GM18498 (cell line): ENCODE data around the gene PRKD2.

ENCODE experiments used
- ATAC-seq: cut with Tn5 transposase; IDR thresholded peaks from one replicate; pipeline ENCODE4 v1.9.1; 2021; ENCODE audit warnings: mild to moderate bottlenecking, moderate library complexity; ENCODE audit not compliant: unreplicated experiment

The PRKD2 gene

GRCh38 chr19:46665072-46665471, 51.8 kb downstream of the PRKD2 start:
- ATAC-seq: no peak

- ATAC-seq: no peak
Measured at GRCh38 chr19:46661735-46662592, 55.0 kb downstream of the PRKD2 start.

- ATAC-seq: peak; percentile 93
Measured at GRCh38 chr19:46661020-46661731, 55.7 kb downstream of the PRKD2 start, which contains the start of gene DACT3. Gene DACT3 (minus strand): TSS chr19:46661182. CDS start chr19:46661064, 118 bp downstream.

GRCh38 chr19:46660551-46661019, 56.3 kb downstream of the PRKD2 start:
- no peak for ATAC-seq

GRCh38 chr19:46660008-46660517, 56.9 kb downstream of the PRKD2 start:
- ATAC-seq: no peak

- ATAC-seq: no peak
Measured at GRCh38 chr19:46659151-46660007, 57.5 kb downstream of the PRKD2 start.

- no peak for ATAC-seq
Measured at GRCh38 chr19:46656541-46656940, 60.4 kb downstream of the PRKD2 start.

- no peak for ATAC-seq
Measured at GRCh38 chr19:46654621-46655152, 62.2 kb downstream of the PRKD2 start.

GRCh38 chr19:46650445-46650844, 66.5 kb downstream of the PRKD2 start:
- no peak for ATAC-seq

GRCh38 chr19:46648961-46649960, 67.7 kb downstream of the PRKD2 start:
- no peak for ATAC-seq

- ATAC-seq: no peak
Measured at GRCh38 chr19:46648060-46648960, 68.6 kb downstream of the PRKD2 start.

GRCh38 chr19:46646402-46646801, 70.5 kb downstream of the PRKD2 start:
- ATAC-seq: no peak

- ATAC-seq: no peak
Measured at GRCh38 chr19:46644720-46645119, 72.2 kb downstream of the PRKD2 start.

- no peak for ATAC-seq
Measured at GRCh38 chr19:46640656-46641055, 76.3 kb downstream of the PRKD2 start.

GRCh38 chr19:46639358-46640182, 77.3 kb downstream of the PRKD2 start:
- no peak for ATAC-seq

GRCh38 chr19:46637224-46637623, 79.7 kb downstream of the PRKD2 start:
- ATAC-seq: no peak
